RPMI8226 (cell line): ENCODE measurements around the gene NFS1.
A peak's percentile ranks its signal among the peaks of the same experiment; 100 is the strongest.
"Not testable (repeated sequence)": the region's sequence is repeated elsewhere in the genome, so short reads cannot be mapped to it uniquely, and the experiment has no call there.

Source experiments
- DNase-seq: peaks from one replicate; pipeline ENCODE4 v3.0.0-alpha.2; 2015

The NFS1 gene

GRCh38 chr20:35706591-35707529, 7.7 kb upstream of the NFS1 start:
- not testable (repeated sequence) for DNase-seq

DNA sequence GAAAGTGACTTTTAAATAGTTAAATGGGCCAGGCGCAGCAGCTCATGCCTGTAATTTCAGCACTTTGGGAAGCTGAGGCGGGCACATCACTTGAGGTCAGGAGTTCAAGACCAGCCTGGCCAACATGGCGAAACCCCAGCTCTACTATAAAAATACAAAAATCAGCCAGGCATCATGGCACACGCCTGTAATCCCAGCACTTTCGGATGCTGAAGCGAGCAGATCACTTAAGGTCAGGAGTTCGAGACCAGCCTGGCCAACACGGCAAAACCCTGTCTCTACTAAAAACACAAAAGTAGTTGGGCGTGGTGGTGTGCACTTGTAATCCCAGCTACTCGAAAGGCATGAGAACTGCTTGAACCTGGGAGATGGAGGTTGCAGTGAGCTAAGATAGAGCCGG, 6.7 kb upstream of the NFS1 start:
- DNase-seq, result not testable (repeated sequence)

DNA sequence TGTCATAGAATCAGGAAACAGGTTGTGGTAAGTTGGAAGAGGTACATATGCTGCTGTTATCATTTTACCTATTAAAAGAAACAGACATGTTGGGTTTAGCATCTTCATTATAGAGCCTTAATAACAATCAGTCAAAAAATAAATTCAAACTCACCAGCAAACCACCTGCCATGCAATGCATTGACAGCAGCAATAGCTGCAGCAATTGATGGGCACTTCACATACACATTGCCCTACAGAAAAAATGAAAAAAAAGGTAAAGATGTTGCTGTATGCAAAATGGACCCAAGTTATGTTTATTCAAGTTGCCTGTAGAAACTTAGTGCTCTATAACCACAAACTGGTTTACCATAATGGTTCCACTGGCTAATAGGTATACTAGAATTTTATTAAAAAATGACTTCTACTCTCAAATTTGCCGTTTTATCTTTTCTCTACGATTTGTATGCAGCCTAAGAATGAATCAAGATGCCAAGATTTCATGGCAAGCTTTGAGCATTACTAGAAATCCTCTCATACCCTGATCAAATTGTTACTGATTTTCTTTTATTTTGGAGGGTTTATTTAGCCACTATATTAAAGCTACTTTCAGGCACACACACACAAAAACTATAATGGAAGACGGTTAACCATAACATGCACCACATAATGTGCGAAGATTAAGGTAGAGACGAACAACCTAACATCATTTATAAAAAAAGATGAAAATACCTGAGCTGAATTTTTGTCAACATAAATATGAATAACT, 5.5 kb upstream of the NFS1 start:
- no peak for DNase-seq

DNA sequence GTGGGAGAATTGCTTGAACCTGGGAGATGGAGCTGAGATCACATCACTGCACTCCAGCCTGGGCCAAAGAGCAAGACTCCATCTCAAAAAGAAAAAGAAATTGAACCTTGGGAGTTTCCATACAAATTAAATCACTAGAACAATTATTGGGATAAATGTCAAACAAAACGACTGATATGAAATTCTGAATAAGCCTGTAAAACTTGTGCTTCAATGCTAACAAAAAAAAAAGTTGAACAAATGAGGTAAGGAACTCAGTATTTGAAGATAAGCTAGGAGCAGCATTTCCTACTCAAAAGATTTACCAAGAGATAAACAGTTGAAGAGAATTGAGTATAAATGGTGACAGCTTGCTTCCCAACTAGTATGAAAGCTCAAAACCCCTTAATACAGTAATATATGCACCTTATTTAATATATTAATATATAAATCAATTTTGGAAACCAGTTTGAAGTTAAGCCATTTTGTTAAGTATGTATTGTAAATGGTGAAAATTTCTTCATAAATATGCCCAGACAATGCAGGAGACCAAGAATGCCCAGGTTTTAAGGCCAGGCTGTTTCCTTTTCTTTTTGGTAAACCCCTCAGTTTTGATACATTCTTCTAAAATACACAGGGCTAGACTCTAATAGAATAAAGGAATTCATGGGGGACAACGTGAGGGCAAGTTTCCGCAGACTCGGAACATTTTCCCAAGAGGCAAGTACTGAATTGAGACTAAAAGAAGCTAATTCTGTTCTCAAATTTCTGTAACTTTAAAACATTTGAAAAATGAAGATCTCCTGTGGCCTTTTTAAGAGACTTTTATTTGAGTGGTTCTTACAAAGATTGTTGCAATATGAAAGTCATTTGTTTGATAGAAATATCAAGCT, 3.9 kb upstream of the NFS1 start:
- DNase-seq, result no peak

DNA sequence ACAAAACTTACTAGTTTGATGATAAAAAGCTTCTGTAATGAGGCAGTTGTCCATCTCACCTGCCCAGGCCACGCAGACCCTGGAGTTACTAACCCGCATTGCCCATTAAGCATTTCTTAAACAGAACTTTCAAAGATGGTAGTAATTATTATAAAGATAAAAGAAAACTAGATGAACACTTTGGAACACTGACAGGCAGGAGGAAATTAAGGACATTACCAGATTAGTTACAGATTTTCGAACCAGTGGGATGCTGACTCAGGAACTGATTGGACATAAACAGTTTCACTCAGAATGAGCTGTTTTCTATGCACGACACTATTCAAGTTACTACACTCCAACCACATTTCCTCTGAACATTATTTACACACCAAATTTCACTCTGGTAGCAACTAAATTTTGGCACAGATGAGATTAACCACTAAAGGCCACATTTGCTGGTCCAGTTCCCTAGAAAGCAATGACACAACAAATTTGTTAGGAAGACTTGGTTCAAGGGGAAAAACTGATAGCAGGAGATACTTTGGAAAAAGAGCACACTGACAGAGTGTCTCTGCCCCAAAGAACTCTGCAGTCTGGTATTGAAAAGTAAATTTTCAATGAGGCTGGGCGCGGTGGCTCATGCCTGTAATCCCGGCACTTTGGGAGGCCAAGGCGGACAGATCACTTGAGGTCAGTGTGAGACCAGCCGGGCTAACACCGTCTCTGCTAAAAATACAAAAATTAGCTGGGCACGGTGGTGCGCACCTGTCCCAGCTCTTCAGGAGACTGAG, 3.1 kb upstream of the NFS1 start:
- DNase-seq, result no peak

- DNase-seq, result no peak
These were observed 1.5 kb upstream of the NFS1 start for GRCh38 chr20:35700625-35701148.

- DNase-seq, result no peak
These were observed 939 bp upstream of the NFS1 start for GRCh38 chr20:35699957-35700624.

- peak; percentile 14 for DNase-seq
These were observed 640 bp downstream of the NFS1 start for GRCh38 chr20:35698298-35699126.

DNA sequence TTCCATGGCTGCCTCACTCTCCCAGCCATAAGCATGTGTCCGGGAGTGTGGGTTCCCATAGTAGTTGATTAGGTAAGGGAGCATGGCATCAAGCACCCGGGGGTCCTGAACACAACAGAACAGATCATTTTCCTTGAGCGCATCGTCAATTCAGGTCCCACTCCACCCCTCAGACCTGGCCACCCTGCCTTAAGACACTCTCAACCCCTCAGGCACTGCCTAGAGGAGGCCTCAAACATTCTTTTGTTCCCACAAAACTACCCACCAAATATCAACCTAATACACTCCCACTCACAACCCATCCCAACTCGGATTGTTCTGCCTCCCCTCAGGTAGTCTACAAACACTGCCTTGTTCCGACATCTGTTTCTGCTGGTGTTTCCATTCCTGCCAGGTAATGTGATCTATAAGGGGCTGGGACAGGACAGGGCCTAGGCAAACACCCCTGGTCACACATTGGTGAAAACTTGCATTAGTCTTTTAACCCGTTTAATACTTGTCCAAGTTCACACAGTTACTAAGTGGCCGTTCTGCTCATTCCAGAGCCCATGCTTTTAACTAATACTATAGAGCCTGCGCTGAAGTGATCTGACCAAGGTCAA, 1.4 kb downstream of the NFS1 start:
- DNase-seq, result no peak

- DNase-seq, result no peak
These were observed 3.2 kb downstream of the NFS1 start for GRCh38 chr20:35695978-35696377.

GRCh38 chr20:35695245-35695749, 3.9 kb downstream of the NFS1 start:
- no peak for DNase-seq

DNA sequence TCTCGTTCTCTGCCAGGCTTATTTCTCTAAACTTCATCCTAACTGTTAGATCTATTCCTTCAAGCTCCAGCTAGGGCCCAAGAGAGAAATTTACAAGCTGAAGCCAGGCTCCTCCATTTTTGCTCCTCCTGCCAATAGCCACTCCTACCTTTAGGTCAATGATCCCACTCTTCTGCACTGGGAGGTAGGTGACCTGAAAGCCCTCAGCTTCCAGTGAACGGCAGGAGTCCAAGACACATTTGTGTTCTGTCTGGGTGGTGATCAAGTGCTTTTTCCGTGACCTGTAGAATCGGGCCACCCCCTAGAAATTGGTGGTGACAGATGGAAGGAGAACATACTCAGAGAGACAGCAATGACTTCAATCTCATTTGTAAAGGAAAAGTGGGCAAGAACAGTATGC, 8.9 kb downstream of the NFS1 start:
- no peak for DNase-seq

DNA sequence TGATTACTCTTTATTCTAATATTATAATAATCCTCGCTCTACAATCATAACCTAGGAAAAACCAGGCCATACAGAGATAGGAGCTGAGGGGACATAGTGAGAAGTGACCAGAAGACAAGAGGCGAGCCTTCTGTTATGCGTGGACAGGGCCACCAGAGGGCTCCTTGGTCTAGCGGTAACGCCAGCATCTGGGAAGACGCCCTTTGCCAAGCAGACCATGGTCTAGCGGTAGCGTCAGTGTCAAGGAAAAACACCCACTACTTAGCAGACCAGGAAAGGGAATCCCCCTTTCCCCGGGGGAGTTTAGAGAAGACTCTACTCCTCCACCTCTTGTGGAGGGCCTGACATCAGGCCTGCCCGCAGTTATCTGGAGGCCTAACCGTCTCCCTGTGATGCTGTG, 12.3 kb downstream of the NFS1 start:
- DNase-seq, result not testable (repeated sequence)

DNA sequence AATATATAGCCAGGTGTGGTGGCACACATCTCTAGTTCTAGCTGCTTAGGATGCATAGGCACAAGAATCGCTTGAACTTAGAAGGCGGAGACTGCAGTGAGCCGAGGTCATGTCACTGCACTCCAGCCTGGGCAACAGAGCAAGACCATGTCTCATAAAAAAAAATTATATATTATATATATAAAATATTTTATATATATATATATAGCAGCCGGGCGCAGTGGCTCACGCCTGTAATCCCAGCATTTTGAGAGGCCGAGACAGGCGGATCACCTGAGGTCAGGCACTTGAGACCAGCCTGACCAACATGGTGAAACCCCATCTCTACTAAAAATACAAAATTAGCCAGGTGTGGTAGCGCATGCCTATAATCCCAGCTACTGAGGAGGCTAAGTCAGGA, 13.8 kb downstream of the NFS1 start:
- not testable (repeated sequence) for DNase-seq

DNA sequence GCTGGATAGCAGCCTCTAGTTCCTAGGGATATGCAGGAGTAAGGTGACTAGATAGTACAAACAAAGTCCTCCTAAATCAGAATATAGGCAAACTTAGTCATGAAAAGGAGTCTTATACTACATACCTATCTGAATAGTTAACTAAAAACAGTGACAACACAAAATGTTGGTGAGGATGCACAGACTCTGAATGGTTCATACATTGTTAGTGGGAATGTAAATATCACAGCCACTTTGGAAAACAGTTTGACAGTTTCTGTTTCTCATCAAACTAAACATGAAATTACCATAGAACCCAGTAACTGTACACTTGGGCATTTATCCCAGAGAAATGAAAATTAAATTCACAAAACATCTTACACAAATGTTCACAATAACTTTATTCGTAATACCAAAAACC, 17.2 kb downstream of the NFS1 start:
- DNase-seq, result no peak

- DNase-seq, result no peak
These were observed 18.5 kb downstream of the NFS1 start for GRCh38 chr20:35680452-35681183.

DNA sequence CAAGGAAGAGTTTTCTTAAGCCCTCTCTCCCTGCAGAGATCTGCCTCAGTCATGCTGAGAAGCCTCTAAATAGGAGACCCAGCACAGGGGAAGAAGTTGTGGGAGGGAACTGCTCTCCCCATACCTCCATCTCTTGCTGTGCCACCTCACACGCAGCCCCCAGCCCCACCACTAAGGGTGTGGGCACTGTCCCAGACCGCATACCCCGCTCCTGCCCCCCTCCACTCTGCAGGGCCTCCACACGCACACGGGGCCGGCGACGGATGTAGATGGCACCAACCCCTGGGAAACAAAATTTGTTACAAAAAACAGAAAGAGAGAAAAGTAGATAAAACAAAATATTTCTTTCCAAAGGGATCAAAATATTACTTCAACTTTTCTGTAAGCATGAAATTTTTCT, 24.2 kb downstream of the NFS1 start:
- no peak for DNase-seq

DNA sequence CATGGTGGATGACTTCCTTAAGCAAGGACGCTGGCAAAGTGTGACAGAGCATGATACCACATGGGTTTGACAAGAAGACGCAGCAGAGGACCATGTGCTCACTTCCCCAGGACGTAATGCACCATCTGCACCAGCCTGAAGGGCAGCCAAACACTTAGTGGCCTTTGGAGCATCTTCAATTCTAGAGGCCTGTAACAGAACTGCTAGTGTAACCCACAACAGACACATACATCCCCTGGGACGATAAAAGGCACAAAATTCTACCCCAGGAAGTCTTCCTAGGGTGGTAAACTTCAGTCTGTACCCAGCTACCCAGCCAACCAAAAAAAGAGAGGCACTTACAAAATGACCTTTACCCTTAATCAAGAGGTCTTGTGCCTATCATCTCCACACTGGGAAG, 25.3 kb downstream of the NFS1 start:
- no peak for DNase-seq

- DNase-seq, result no peak
These were observed 29.5 kb downstream of the NFS1 start for GRCh38 chr20:35669681-35670080.
